ENCODE measurements around the gene ANAPC13. TPM values are rescaled to one million over a fixed set of nuclear protein-coding genes. Genes with fewer than 3 reads are reported as not detected.

The ANAPC13 gene, protein sequence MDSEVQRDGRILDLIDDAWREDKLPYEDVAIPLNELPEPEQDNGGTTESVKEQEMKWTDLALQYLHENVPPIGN
- total RNA-seq (2021; ENCODE audit: unreplicated experiment) (35.7 TPM), Bru-seq, nascent RNA (percentile 82 among the genes with signal in this experiment), BruChase-seq, experiment 1, labeled RNA remaining after a 6-hour chase (percentile 91 among the genes with signal in this experiment), BruChase-seq, experiment 2, labeled RNA remaining after a 2-hour chase (percentile 85 among the genes with signal in this experiment)
- polyA plus RNA-seq (2012): 26.6 and 26.7 TPM in 2 replicates
- long read RNA-seq, transcript ANAPC13-204 (3 exons, 1,840 nt): minor isoform, 25 of 66 reads
- long read RNA-seq, transcript ANAPC13-201 (3 exons, 1,209 nt): major isoform, 29 of 66 reads
- long read RNA-seq, partial matches to known transcripts: 0 of 66 reads
- long read RNA-seq, other reads (novel, unspliced or antisense): 7 of 66 reads

DNA sequence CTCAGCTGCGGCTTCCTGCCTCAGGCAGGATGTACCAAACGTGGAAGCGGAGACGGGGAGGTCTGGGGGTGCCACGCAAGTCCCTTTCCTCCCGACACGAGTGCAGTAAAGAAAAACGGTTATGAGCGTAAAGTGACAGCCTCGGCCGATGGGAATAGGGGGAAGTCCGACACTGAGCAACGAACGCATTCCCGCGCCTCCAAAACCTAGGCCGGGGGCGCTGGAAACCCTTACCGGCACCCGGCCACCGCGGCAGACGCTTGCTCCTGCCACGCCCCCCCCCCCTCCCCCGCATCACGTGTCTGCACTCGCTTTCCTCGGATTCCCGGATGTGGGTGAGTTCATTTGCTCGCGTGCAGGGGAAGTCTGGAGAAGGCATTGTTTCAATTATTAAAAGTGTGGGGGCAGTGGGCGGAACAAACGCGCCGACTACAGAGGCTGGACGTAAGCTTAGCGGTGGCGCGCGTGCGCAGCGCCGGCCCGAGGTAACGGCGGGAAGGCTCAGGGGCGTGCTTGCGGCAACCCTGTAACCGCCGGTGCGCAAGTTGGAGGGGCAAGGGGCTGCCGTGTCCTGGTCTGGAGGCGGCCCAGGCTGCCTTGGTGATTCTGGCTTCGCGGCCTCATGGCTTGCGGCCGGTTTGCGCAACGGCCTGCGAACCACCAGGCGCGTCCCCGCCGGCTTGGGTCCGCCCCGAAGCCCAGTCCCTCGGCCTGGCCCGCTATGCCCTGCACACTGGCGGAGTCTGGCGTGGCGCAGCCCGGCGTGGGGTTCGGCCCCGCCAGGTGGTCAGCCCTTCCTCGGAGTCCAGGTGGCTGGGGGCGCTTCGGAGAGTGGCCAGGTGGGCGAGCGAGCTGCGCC, at the start of gene ANAPC13, which contains the start of gene CEP63:
Gene ANAPC13, minus strand, starts transcription at position 268 of the 859 bp plus-strand sequence. CDS start 3,081 bp downstream, outside the sequence.
Gene CEP63, plus strand, starts transcription at position 340 of the 859 bp plus-strand sequence. CDS start 9,264 bp downstream, outside the sequence.
- DNase-seq (ENCODE audit: low read depth, low spot score) (peak; percentile 99), ATAC-seq (peak; percentile 86)
- Histone ChIP-seq H3K4me1 (ENCODE audit: control insufficient read depth in 1 of 2, insufficient read depth in 2 of 2, low read length in 2 of 2) (peaks cover 16 to 35% of the 10 kb centered on the region in 2 experiments), H3K9me3 (ENCODE audit: control insufficient read depth in 1 of 2, insufficient read depth in 1 of 2, low read depth in 1 of 2, low read length in 2 of 2) (no peaks in the 10 kb centered on the region), H3K36me3 (ENCODE audit: control insufficient read depth in 1 of 2, insufficient read depth in 2 of 2, low read length in 2 of 2) (peaks cover 11 to 14% of the 10 kb centered on the region in 2 experiments; a peak in 3 of 4 replicates), H3K27ac (ENCODE audit: low read depth, low read length) (peak within 1 kb of the TSS; percentile 88), H3K79me2 (ENCODE audit: insufficient read depth, low read length) (peaks cover 47% of the 10 kb centered on the region), H4K20me1 (ENCODE audit: insufficient read depth) (no peaks in the 10 kb centered on the region), H2AFZ (ENCODE audit: low read depth, low read length, poor library complexity, severe bottlenecking) (no peak within 1 kb of the TSS), H3K9ac (ENCODE audit: low read length) (peak within 1 kb of the TSS; percentile 90), H3K4me2 (ENCODE audit: low read length) (peak within 1 kb of the TSS; percentile 86), H3K4me3 (replicated peaks in 1 of 2; ENCODE audit: low read depth in 1 of 2, low read length in 2 of 2) (peak within 1 kb of the TSS; percentile 85 to 93), H3K27me3 (ENCODE audit: insufficient read depth, low read length) (no peaks in the 10 kb centered on the region), H3K9me2 (ENCODE audit: insufficient read depth) (no peaks in the 10 kb centered on the region)
- RAD21 ChIA-PET (ENCODE audit: low non-redundant PET in 1 of 2, low total read pairs in 2 of 2, uncharacterized antibody in 2 of 2, unreplicated experiment in 2 of 2): interaction anchor here in 1 of 2 experiments (0.7 kb wide), 1 partner anchor 528 kb away, joined by 3 read pairs; no protein-coding TSS in a partner anchor
- BruUV-seq (replicated peaks): TSS peak; percentile 66
- intact Hi-C loops (cut with micrococcal nuclease): no loop called here
- CTCF ChIA-PET: interaction anchor here (1.0 to 1.4 kb wide), 2 partner anchors 11 to 172 kb away, joined by 3 read pairs; no protein-coding TSS in a partner anchor
- POLR2A ChIA-PET: no interaction called here
- TF ChIP-seq POLR2A (IDR thresholded peaks at IDR 0.05; ENCODE audit: borderline replicate concordance, extremely low read depth, insufficient read depth, insufficient read length): peak; percentile 77
- TF ChIP-seq, protein P1, sequence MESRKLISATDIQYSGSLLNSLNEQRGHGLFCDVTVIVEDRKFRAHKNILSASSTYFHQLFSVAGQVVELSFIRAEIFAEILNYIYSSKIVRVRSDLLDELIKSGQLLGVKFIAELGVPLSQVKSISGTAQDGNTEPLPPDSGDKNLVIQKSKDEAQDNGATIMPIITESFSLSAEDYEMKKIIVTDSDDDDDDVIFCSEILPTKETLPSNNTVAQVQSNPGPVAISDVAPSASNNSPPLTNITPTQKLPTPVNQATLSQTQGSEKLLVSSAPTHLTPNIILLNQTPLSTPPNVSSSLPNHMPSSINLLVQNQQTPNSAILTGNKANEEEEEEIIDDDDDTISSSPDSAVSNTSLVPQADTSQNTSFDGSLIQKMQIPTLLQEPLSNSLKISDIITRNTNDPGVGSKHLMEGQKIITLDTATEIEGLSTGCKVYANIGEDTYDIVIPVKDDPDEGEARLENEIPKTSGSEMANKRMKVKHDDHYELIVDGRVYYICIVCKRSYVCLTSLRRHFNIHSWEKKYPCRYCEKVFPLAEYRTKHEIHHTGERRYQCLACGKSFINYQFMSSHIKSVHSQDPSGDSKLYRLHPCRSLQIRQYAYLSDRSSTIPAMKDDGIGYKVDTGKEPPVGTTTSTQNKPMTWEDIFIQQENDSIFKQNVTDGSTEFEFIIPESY (IDR thresholded peaks at IDR 0.05; ENCODE audit: extremely low read depth, insufficient replicate concordance, low read length): peak; percentile 80
- 0 out of 2 replicates have a peak, but pooled peaks have one; percentile 63 for TF ChIP-seq CEBPB (IDR thresholded peaks at IDR 0.05; ENCODE audit: low read depth)
- TF ChIP-seq, protein P2, sequence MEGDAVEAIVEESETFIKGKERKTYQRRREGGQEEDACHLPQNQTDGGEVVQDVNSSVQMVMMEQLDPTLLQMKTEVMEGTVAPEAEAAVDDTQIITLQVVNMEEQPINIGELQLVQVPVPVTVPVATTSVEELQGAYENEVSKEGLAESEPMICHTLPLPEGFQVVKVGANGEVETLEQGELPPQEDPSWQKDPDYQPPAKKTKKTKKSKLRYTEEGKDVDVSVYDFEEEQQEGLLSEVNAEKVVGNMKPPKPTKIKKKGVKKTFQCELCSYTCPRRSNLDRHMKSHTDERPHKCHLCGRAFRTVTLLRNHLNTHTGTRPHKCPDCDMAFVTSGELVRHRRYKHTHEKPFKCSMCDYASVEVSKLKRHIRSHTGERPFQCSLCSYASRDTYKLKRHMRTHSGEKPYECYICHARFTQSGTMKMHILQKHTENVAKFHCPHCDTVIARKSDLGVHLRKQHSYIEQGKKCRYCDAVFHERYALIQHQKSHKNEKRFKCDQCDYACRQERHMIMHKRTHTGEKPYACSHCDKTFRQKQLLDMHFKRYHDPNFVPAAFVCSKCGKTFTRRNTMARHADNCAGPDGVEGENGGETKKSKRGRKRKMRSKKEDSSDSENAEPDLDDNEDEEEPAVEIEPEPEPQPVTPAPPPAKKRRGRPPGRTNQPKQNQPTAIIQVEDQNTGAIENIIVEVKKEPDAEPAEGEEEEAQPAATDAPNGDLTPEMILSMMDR (IDR thresholded peaks at IDR 0.05 in 2 of 3, conservative IDR thresholded peaks at IDR 0.05 in 1 of 3; ENCODE audit: borderline replicate concordance in 1 of 3, insufficient read depth in 1 of 3, low read depth in 2 of 3, low read length in 2 of 3): no peak
- peak; percentile 43; the same call in 1 of the 2 replicates for TF ChIP-seq SRF (IDR thresholded peaks at IDR 0.05; ENCODE audit: low read depth)
- peak; percentile 27 for TF ChIP-seq YY1 (IDR thresholded peaks at IDR 0.05; ENCODE audit: extremely low read depth, insufficient replicate concordance, low read depth, low read length)
- TF ChIP-seq FOSL1 (IDR thresholded peaks at IDR 0.05; ENCODE audit: low read depth): no peak
- peak; percentile 76 for TF ChIP-seq POLR2AphosphoS5 (IDR thresholded peaks at IDR 0.05; ENCODE audit: low read depth, low read length)
- peak; percentile 82 for TF ChIP-seq ELF1 (IDR thresholded peaks at IDR 0.05; ENCODE audit: borderline replicate concordance, low read depth)
- TF ChIP-seq SP1 (IDR thresholded peaks at IDR 0.05; ENCODE audit: low read depth): peak; percentile 95
- TF ChIP-seq ZNF274 (IDR thresholded peaks at IDR 0.05; ENCODE audit: low read depth, low read length): no peak
- TF ChIP-seq EGR1 (IDR thresholded peaks at IDR 0.05; ENCODE audit: low read depth): peak; percentile 99
- TF ChIP-seq CBX3 (IDR thresholded peaks at IDR 0.05; ENCODE audit: low read depth): peak; percentile 96
- TF ChIP-seq ZFX (IDR thresholded peaks at IDR 0.05): peak; percentile 90
- TF ChIP-seq, protein P3, sequence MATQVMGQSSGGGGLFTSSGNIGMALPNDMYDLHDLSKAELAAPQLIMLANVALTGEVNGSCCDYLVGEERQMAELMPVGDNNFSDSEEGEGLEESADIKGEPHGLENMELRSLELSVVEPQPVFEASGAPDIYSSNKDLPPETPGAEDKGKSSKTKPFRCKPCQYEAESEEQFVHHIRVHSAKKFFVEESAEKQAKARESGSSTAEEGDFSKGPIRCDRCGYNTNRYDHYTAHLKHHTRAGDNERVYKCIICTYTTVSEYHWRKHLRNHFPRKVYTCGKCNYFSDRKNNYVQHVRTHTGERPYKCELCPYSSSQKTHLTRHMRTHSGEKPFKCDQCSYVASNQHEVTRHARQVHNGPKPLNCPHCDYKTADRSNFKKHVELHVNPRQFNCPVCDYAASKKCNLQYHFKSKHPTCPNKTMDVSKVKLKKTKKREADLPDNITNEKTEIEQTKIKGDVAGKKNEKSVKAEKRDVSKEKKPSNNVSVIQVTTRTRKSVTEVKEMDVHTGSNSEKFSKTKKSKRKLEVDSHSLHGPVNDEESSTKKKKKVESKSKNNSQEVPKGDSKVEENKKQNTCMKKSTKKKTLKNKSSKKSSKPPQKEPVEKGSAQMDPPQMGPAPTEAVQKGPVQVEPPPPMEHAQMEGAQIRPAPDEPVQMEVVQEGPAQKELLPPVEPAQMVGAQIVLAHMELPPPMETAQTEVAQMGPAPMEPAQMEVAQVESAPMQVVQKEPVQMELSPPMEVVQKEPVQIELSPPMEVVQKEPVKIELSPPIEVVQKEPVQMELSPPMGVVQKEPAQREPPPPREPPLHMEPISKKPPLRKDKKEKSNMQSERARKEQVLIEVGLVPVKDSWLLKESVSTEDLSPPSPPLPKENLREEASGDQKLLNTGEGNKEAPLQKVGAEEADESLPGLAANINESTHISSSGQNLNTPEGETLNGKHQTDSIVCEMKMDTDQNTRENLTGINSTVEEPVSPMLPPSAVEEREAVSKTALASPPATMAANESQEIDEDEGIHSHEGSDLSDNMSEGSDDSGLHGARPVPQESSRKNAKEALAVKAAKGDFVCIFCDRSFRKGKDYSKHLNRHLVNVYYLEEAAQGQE (IDR thresholded peaks at IDR 0.05; ENCODE audit: low read depth): no peak
- TF ChIP-seq, protein P4, sequence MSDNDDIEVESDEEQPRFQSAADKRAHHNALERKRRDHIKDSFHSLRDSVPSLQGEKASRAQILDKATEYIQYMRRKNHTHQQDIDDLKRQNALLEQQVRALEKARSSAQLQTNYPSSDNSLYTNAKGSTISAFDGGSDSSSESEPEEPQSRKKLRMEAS (IDR thresholded peaks at IDR 0.05): peak; percentile 97

All from HCT116 (cell line).